Choroid plexus epithelial cell (primary cell): ENCODE measurements around the gene SUMF1.

Source experiments
- DNase-seq: peaks from one replicate; pipeline ENCODE4 v3.0.0-alpha.2; 2010; ENCODE audit warnings: low read depth
- H3K4me3 ChIP-seq: 2 replicates; pipeline ENCODE4 v1.5.1; 2011; ENCODE audit warnings: low read depth, mild to moderate bottlenecking, control low read depth, low read length, moderate library complexity
- TF ChIP-seq, protein P1 (sequence below): conservative IDR thresholded peaks from 2 replicates; pipeline ENCODE4 v1.5.1; 2011; ENCODE audit warnings: low read depth, mild to moderate bottlenecking, control low read depth, inconsistent platforms, low read length, moderate library complexity

The SUMF1 gene

GRCh38 chr3:4497005-4497692 lies 30.1 kb upstream of the SUMF1 start:
- H3K4me3 ChIP-seq = no peak overlapping the region
- TF ChIP-seq, protein P1, sequence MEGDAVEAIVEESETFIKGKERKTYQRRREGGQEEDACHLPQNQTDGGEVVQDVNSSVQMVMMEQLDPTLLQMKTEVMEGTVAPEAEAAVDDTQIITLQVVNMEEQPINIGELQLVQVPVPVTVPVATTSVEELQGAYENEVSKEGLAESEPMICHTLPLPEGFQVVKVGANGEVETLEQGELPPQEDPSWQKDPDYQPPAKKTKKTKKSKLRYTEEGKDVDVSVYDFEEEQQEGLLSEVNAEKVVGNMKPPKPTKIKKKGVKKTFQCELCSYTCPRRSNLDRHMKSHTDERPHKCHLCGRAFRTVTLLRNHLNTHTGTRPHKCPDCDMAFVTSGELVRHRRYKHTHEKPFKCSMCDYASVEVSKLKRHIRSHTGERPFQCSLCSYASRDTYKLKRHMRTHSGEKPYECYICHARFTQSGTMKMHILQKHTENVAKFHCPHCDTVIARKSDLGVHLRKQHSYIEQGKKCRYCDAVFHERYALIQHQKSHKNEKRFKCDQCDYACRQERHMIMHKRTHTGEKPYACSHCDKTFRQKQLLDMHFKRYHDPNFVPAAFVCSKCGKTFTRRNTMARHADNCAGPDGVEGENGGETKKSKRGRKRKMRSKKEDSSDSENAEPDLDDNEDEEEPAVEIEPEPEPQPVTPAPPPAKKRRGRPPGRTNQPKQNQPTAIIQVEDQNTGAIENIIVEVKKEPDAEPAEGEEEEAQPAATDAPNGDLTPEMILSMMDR = no peak
- no peak for DNase-seq

DNA sequence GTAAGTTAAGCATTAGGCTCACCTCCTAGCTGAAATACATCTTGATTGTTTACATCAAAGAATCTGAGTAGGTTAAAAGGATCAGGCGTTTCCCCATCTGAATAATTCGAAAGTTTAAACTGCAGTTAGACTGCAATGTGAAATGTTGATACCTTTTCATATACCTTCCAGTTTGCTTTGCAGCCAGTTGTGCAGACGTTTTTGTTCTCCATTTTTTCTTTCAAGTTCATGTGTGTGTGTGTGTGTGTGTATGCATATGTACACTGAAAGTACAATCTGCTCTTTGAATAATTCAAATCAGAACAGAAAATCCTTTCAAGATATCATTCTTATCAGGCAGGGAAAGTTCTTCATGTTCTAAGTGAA lies 29.0 kb upstream of the SUMF1 start:
- TF ChIP-seq, protein P1 = no peak
- no peak for DNase-seq
- no peak overlapping the region for H3K4me3 ChIP-seq

GRCh38 chr3:4495294-4496086 lies 28.4 kb upstream of the SUMF1 start:
- H3K4me3 ChIP-seq = no peak overlapping the region
- DNase-seq = no peak

GRCh38 chr3:4494895-4495264 lies 27.8 kb upstream of the SUMF1 start:
- TF ChIP-seq, protein P1 = no peak
- no peak for DNase-seq
- no peak overlapping the region for H3K4me3 ChIP-seq

More at GRCh38 chr3:4495294-4496086, 28.4 kb upstream of the SUMF1 start:
- TF ChIP-seq, protein P1 = no peak

- H3K4me3 ChIP-seq = peak overlapping the region; percentile 74
- TF ChIP-seq, protein P1 = no peak
- peak; percentile 23 for DNase-seq
These were observed 27.1 kb upstream of the SUMF1 start for GRCh38 chr3:4493941-4494894.

GRCh38 chr3:4493014-4493940 lies 26.2 kb upstream of the SUMF1 start, which contains the start of gene ITPR1:
TSS of gene ITPR1 (plus strand) at chr3:4493348. CDS start at chr3:4516492, 23,144 bp downstream.
- peak within 1 kb of the TSS; percentile 74 for H3K4me3 ChIP-seq
- DNase-seq = peak; percentile 99
- TF ChIP-seq, protein P1 = no peak
